Left lung (tissue), 10 donors: ENCODE data around the gene GALNT16. TPM values are rescaled to one million over a fixed set of nuclear protein-coding genes. Genes with fewer than 3 reads are reported as not detected.

ENCODE experiments used
- ATAC-seq: fragments of 200-7000 bp; cut with Tn5 transposase; one replicate; pipeline ENCODE4 v1.9.1; 2020; ENCODE audit warnings: moderate library complexity
- DNase-seq, 4 donors: peaks; one replicate each; pipeline ENCODE4 v3.0.0-alpha.2; 2013 to 2020
- H3K27ac ChIP-seq, 2 donors: fragments of 200-600 bp; sonication (generic) in 1 of 2; one replicate each; pipeline versions ENCODE4 v1.5.0 to v1.8.0; 2020 to 2021
- H3K27me3 ChIP-seq, 2 donors: fragments of 200-600 bp; sonication (generic) in 1 of 2; one replicate each; pipeline versions ENCODE4 v1.5.0 to v1.8.0; 2020 to 2021
- H3K36me3 ChIP-seq, 2 donors: fragments of 200-600 bp; sonication (generic) in 1 of 2; one replicate each; pipeline versions ENCODE4 v1.5.0 to v1.8.0; 2020 to 2021
- H3K4me1 ChIP-seq, 2 donors: fragments of 200-600 bp; one replicate each; pipeline ENCODE4 v1.8.0; 2021
- H3K4me3 ChIP-seq, 2 donors: fragments of 200-600 bp; sonication (generic) in 1 of 2; one replicate each; pipeline versions ENCODE4 v1.5.0 to v1.8.0; 2020 to 2021; ENCODE audit warnings: mild to moderate bottlenecking in 1 of 2
- H3K9me3 ChIP-seq, 2 donors: fragments of 200-600 bp; sonication (generic) in 1 of 2; one replicate each; pipeline versions ENCODE4 v1.5.0 to v1.8.0; 2020 to 2021
- CTCF ChIP-seq, 2 donors: fragments of 200-600 bp; sonication (generic) in 1 of 2; IDR thresholded peaks; one replicate each; pipeline versions ENCODE4 v1.5.0 to v1.8.0; 2021; ENCODE audit warnings: antibody characterized with exemption in 2 of 2
- intact Hi-C, 2 donors: fragments of 100-400 bp; cut with DNase I; formaldehyde crosslinking; loops; one replicate each; pipeline versions ENCODE4 v1.11.2 to v1.14.2; 2022
- polyA plus RNA-seq, 6 donors: library from polyadenylated mRNA; unstranded; fragments of 120-200 nt; gene quantifications; one replicate each; pipeline ENCODE4 v1.2.1, GENCODE V29; 2013; ENCODE audit not compliant: insufficient read length in 6 of 6
- total RNA-seq, 2 donors: library from RNA; stranded (reverse); fragmentation: NEBNext Ultra II Directional; extraction: Animal tissue kit (Norgen Biotek cat#: 25700); gene quantifications; one replicate each; pipeline ENCODE4 v1.2.1, GENCODE V29; 2021
- donor health status: DM: no; HTN: yes; CAD: no.
- donor health status: DM: no; HTN: no; CAD: no.

Gene GALNT16
- total and polyA plus RNA-seq, 8 donors: 2.4 to 5.0 (median 3.7) TPM

- DNase-seq (peak in 2 of 4 donors; percentile 62 to 72), ATAC-seq (peak; percentile 94)
- intact Hi-C loops: loop anchor here in 1 of 2 donors (5.0 kb wide), 1 partner anchor 220 kb away; no protein-coding TSS in a partner anchor
- Histone ChIP-seq H3K36me3 (peaks cover 0 to 37% of the 10 kb centered on the region in 2 donors), H3K4me3 (no peak overlapping the region), H3K27ac (no peak overlapping the region), H3K9me3 (no peaks in the 10 kb centered on the region), H3K4me1 (peaks cover 0 to 2% of the 10 kb centered on the region in 2 donors), H3K27me3 (no peaks in the 10 kb centered on the region)
- peak; percentile 76 to 78 for TF ChIP-seq CTCF (IDR thresholded peaks at IDR 0.05)
Measured at GRCh38 chr14:69242311-69243224, 17.4 kb upstream of the GALNT16 start.

GRCh38 chr14:69244946-69245345 lies 15.0 kb upstream of the GALNT16 start:
- intact Hi-C loops: loop anchor here in 1 of 2 donors (5.0 kb wide), 1 partner anchor 217 kb away; no protein-coding TSS in a partner anchor
- no peak for ATAC-seq
- Histone ChIP-seq H3K4me3 (no peak overlapping the region), H3K4me1 (peaks cover 0 to 2% of the 10 kb centered on the region in 2 donors), H3K9me3 (no peaks in the 10 kb centered on the region), H3K27me3 (no peaks in the 10 kb centered on the region), H3K36me3 (peaks cover 0 to 14% of the 10 kb centered on the region in 2 donors), H3K27ac (no peak overlapping the region)
- no peak for DNase-seq
- no peak for TF ChIP-seq CTCF (IDR thresholded peaks at IDR 0.05)

GRCh38 chr14:69246331-69246730 lies 13.6 kb upstream of the GALNT16 start:
- Histone ChIP-seq H3K36me3 (peaks cover 0 to under 1% of the 10 kb centered on the region in 2 donors), H3K4me1 (peaks cover 0 to 2% of the 10 kb centered on the region in 2 donors), H3K4me3 (no peak overlapping the region), H3K27ac (no peak overlapping the region), H3K27me3 (no peaks in the 10 kb centered on the region), H3K9me3 (no peaks in the 10 kb centered on the region)
- DNase-seq (no peak), ATAC-seq (no peak)
- TF ChIP-seq CTCF (IDR thresholded peaks at IDR 0.05): no peak
- intact Hi-C loops: no loop called here

- Histone ChIP-seq H3K27me3 (no peaks in the 10 kb centered on the region), H3K4me3 (no peak overlapping the region), H3K27ac (no peak overlapping the region), H3K9me3 (no peaks in the 10 kb centered on the region), H3K4me1 (no peaks in the 10 kb centered on the region), H3K36me3 (no peaks in the 10 kb centered on the region)
- DNase-seq (no peak), ATAC-seq (peak; percentile 33)
- TF ChIP-seq CTCF (IDR thresholded peaks at IDR 0.05): no peak
- intact Hi-C loops: no loop called here
Measured at GRCh38 chr14:69247676-69248440, 12.1 kb upstream of the GALNT16 start.

GRCh38 chr14:69249603-69250002 lies 10.4 kb upstream of the GALNT16 start:
- no peaks in the 10 kb centered on the region for H3K4me1 ChIP-seq
- no peak overlapping the region for H3K27ac ChIP-seq
- H3K9me3 ChIP-seq: no peaks in the 10 kb centered on the region
- intact Hi-C loops: no loop called here
- no peak for TF ChIP-seq CTCF (IDR thresholded peaks at IDR 0.05)
- no peaks in the 10 kb centered on the region for H3K36me3 ChIP-seq
- DNase-seq: no peak
- no peaks in the 10 kb centered on the region for H3K27me3 ChIP-seq
- no peak overlapping the region for H3K4me3 ChIP-seq
- no peak for ATAC-seq
